Stimulated activated CD4-positive, alpha-beta T cell treated with anti-CD3 and anti-CD28 coated beads, TNF-alpha, amount 100 ng/mL, for 4 hours (primary cell): ENCODE data around the gene NCOR1.
"Not testable (repeated sequence)": the region's sequence is repeated elsewhere in the genome, so short reads cannot be mapped to it uniquely, and the experiment has no call there.

Experiments used
- DNase-seq, 3 experiments: peaks; one replicate each; pipeline ENCODE4 v3.0.0-alpha.2; 2020; ENCODE audit warnings: low read depth in 3 of 3

NCOR1 gene

DNA sequence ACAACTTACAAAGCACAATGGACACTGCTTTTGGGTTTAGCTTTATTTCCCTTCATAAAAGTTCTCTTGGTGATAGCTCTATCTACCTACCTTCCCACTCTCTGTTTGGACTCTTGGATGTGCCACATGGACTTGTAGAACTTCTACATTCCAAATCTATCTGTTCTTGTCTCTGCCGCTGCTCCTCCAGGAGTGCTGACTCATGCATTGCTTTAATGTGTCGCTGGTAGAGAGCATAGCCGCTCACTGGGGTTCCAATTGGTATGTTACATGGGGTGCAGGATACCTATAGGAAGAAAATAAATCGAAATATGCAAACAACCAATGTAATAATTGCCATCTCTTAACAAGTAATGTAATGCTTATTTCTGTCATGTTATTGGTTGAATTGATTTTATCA lies 123.6 kb downstream of the NCOR1 start:
- no peak for DNase-seq

- no peak for DNase-seq
Measured at GRCh38 chr17:16086957-16087356, 128.4 kb downstream of the NCOR1 start.

DNA sequence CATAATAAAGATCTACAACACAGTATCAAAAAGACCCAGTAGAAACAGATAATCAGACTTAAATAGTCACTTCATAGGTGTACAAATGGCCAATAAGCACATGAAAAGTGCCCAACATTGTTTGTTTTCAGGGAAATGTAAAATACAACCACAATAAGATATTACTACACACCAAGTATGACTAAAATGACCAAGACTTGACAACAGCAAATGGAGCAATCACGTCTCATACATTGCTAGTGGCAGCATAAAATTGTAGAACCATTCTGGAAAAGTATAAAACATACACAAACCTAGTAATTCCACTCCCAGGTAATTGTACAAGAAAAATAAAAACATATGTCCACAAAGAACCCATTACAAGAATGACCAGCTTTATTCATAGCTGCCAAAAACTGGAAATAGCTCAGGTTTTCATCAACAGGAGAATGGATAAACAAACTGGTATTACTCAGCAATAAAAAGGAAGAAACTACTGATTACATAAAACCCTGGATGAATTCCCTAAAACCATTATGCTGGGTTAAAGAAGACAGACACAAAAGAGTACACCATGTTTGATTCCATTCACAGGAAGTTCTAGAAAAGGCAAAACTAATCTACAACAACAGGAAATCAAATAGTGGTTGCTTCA lies 130.2 kb downstream of the NCOR1 start:
- DNase-seq: no peak

DNA sequence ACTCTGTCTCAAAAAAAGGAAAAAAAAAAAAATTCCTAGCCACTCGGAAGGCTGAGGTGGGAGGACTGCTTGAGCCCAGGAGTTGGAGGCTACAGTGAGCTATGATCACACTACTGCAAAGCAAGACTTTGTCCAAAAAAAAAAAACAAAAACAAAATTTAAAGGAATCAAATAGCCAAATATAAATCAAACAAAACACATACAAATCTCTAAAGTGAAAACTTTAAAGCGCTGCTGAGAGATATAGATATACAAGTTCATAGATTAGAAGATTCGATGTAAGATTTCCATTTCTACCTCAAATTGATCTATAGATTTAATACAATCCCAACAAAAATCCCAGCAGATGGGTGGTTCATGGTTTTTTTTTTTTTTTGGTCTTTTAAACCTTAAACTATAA lies 132.1 kb downstream of the NCOR1 start:
- no peak for DNase-seq

DNA sequence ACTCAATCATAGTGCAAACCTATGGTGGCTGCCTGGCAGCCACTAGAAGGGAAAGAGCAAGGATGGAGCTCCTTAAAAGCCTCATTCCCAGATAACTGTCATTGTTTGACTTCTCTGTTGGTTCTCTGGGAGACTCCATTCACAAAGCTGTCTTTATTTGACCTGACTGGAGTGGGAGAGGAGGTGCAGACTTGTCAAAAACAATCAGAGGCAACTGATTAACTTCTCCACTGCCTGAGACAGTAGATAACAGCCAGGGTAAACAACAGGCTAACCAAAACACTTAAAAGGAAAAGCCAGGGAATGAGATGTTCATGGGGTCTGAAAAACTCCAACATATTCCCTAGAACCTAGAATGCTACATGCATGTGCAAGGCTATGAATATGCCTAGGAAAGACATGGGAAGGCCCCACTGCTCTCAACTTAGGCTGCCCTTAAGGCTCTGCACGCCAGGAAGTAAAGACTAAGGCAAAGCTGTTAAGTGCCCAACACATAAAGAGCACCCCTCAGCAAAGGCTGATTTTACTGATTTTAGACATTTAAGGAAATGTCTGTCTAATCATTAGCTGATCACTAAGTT lies 133.7 kb downstream of the NCOR1 start:
- DNase-seq: no peak

- DNase-seq: no peak
Measured at GRCh38 chr17:16080366-16080765, 135.0 kb downstream of the NCOR1 start.

GRCh38 chr17:16075949-16076348 lies 139.4 kb downstream of the NCOR1 start:
- DNase-seq: no peak

DNA sequence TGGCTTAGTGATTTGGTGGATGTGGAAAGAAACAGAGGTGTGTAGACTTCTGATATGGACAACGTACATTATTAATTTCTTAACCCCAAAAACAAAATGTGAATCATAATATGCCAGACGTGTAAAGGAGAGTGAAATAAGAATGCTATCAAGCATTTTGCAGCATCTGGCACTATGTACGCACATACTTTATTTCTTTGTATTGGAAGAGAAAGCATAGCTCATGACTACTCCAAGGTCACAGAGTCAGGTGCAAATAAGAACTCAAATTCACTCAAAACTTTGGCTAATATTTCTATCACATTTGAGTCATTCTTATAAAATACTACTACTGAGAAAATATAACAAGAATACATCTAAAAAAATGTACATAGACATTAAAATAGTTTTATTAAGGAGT lies 140.9 kb downstream of the NCOR1 start:
- DNase-seq: no peak

DNA sequence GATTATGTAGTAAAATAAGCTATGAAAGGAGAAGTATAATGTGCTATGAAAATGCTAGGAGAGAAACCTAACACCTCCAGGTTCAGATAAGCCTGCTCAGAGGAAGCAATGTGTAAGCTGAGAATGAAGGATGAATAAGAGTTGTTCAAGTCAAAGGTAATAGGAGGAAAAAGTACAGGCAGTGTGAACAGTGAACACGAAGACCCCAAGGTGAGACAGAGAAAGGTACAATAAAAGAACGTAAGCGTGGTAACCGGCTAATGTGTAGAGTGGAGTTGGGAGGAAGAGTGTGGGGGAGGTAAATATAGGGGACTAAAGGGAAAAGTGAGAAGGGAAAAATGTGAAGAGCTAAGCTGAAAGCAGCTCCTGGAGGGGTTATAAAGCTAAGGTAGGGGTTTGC lies 141.5 kb downstream of the NCOR1 start:
- no peak for DNase-seq

DNA sequence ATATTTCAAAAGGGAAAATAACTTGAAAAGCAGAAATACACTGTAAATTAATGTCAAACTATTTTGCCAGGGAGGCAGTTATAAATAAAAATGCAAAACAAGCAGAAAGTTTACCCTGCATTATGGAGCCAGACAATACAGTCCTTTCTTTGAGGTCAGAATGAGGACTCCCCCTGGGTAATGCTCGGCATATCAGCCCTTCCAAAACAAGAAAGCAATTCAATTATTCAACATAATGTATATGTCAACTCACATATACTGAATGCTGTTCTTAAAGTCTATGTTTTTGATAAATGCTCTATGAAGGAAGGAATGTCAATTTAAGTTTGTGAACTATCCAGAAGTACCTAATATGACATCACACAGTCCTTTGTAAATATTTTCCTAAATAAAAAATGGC lies 143.3 kb downstream of the NCOR1 start:
- no peak for DNase-seq

- DNase-seq: no peak
Measured at GRCh38 chr17:16068323-16068722, 147.0 kb downstream of the NCOR1 start.

- DNase-seq: no peak
Measured at GRCh38 chr17:16066125-16066524, 149.2 kb downstream of the NCOR1 start.

GRCh38 chr17:16061631-16062030 lies 153.7 kb downstream of the NCOR1 start:
- DNase-seq: no peak

DNA sequence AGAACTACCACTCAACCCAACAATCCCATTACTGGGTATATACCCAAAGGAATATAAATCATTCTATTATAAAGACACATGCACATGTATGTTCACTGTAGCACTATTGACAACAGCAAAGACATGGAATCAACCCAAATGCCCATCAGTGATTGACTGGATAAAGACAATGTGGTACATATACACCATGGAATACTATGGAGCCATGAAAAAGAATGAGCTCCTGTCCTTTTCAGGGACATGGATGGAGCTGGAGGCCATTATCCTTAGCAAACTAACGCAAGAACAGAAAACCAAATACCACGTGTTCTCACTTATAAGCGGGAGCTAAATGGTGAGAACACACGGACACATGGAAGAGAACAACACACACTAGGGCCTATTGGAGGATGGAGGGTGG lies 160.2 kb downstream of the NCOR1 start:
- DNase-seq: not testable (repeated sequence)

- DNase-seq: no peak
Measured at GRCh38 chr17:16052486-16052885, 162.8 kb downstream of the NCOR1 start.

DNA sequence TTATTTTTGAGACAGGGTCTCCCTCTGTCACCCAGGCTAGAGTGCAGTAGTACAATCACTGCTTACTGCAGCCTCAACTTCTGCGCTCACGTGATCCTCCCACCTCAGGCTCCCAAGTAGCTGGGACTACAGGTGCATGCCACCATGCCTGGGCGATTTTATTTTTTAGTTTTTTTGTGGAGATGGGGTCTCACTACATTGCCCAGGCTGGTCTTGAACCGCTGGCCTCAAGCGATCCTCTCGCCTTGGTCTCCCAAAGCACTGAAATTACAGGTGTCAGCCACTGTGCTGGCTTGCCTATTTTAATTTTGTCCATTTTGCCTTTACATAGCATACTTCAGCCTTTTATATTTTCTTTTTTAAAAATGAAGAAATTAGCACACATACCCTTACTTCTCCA lies 164.5 kb downstream of the NCOR1 start:
- no peak for DNase-seq

DNA sequence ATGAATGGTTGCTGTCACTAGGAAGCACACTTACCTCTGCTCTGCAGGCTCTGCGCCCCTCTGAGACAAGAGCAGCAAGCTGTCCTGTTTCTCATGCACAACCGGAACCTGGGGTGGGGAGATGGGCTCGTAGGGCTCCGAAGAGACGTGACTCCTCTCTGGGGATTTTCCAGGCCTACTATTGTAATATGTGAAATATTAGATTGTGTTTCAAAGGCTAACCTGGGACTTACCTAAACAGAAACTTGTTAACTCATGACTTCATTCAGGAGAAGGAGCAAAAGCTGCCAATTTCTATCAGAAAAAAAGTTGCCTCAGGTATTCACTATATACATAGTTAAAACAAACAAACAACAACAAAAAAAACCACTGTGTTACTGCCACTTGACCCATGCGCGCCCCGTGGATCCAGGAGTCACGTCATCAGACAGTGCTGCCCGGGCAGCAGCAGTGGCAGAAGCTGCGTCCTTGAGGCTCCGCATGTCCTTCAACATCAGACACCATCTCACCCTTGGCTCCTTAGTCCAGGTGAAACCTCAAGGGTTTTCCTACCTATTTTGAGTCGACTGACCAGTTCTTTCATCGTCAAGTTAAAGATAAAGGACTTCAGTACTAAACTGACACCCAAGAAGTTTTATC lies 166.4 kb downstream of the NCOR1 start:
- no peak for DNase-seq

DNA sequence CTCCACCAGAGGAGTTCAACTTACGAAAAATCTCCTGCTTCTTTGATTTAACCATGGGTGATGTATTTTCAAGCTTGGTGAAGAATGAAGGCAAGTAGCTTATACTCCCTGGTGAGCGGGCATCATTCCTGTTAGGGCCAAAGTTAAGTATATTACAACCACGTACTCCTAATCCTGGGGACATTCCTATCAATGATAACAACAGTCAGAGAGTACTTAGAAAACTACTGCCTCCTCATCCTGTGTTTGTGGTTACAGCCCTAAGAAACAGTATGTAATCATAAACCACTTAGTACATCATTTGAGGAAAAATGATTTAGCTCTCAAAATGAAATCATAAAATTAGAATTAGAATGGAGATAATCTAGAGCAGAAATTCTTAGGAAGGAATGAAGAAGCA lies 168.4 kb downstream of the NCOR1 start:
- no peak for DNase-seq

- DNase-seq: no peak
Measured at GRCh38 chr17:16044487-16044886, 170.8 kb downstream of the NCOR1 start.

- no peak for DNase-seq
Measured at GRCh38 chr17:16040710-16041251, 174.6 kb downstream of the NCOR1 start.

DNA sequence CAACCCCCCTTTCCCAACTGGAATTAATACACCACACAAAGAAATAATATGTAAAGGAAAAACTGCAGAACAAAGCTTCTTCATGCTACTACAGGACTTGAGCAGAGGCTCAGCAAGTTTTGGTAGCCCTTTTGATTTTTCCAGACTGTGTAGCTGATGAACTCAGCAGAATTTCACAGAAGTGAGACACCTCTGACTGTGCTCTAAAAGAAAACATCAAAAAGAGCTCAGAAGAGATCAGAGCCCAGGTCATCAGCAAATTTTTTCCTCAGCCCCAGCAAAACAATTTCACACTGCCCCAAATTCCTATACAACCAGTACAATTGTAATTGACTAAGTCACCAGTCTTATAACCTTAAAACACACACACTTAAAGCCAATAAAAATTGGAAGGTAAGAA lies 177.7 kb downstream of the NCOR1 start:
- DNase-seq: no peak

DNA sequence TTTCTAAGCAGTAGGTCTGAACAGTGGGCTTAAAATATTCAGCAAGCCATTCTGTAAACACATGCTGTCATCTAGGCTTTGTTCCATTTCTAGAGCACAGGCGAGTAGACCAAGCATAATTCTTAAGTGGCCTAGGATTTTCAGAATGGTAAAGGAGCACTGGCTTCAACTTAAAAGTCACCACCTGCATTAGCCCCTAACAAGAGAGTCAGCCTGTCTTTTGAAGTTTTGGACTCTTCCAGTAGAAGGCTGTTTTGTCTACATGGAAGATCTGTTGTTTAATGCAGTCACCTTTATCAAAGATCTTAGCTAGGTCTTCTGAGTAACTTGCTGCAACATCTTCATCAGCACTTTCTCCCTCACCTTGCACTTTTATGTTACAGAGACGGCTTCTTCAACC lies 179.1 kb downstream of the NCOR1 start:
- DNase-seq: no peak

GRCh38 chr17:16033729-16034349 lies 181.5 kb downstream of the NCOR1 start:
- no peak for DNase-seq
